Measurements from ENCODE around the gene C10orf95. TPM values are rescaled to one million over a fixed set of nuclear protein-coding genes. Genes with fewer than 3 reads are reported as not detected.
"Not testable (repeated sequence)": the region's sequence is repeated elsewhere in the genome, so short reads cannot be mapped to it uniquely, and the experiment has no call there.

Gene C10orf95, protein sequence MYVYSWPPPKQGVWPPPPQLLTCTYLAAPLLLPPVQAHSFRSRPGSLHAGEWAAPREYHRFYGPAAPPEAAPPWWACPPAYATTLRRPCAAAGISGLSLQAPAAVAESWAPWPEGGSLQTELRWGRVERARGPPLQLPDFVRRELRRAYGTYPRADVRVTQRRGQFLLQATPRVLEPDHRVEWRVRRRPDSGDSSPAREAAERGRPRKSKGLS
- not detected for total RNA-seq (ENCODE audit: insufficient read depth, low replicate concordance)

DNA sequence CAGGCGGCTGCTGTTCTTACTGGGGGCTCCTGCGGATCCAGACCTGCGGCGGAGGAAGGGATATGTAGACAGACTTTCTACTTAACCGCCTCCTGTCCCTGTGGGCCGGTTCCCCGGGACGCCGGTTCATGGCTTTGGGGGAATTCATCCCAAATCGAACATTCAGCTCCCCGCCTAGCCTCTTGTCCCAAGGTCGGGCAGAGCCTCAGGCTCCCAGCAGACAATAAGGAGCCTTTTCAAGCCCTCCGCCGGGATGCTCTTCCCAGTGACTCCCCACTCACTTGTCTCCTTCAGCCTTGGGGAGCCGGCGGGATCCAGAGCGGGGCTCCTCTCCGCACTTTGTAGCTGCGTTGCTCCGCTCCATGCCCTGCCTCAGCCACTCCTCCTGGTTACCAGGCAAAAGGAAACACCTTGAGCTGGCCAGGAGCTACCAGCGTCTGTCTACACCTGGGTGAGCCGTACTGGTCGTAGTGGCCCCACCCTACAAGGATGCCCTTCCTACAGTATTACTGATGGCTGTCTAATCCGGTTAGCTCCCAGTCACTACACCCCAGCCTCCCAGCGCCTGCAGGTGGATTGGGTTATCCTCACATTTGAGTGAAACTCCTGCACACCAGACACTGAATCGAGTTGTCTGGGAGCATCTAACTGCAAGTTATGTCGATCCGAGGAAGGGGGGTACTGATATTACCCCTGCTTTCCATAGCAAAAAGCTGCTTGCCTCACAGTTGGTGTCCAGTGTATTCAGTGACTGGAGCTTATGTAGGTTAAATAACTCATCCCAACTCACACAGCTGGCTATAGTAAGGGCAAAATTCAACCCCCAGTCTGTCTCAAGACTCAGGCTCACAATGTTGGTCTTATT is at the start of gene C10orf95:
C10orf95 (minus strand) TSS at position 439 of the 865 bp plus-strand sequence. CDS start 450 bp downstream, outside the sequence.
- no peak for DNase-seq (ENCODE audit: low spot score)

- DNase-seq (ENCODE audit: low spot score): not testable (repeated sequence)
Observed at GRCh38 chr10:102500686-102501085, 49.3 kb upstream of the C10orf95 start.

DNA sequence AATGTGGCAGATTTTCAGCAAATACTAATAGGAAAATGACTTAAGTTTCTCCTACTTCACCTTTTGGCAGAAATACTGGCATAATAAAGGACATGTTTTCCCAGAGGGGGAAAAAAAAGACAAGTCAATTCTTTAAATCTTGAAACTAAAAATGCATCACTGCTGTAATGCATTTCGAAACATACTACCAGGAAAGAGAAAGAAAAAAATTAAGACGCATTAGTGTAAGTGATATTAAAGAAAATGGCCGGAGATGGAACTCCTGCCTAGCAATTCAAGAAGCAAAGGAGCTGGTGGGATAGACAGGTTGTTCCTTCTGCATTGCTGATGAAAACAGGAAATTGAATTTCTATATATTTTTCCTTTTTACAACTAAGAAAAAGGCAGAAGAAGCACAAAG is 48.0 kb upstream of the C10orf95 start:
- DNase-seq (ENCODE audit: low spot score): no peak

DNA sequence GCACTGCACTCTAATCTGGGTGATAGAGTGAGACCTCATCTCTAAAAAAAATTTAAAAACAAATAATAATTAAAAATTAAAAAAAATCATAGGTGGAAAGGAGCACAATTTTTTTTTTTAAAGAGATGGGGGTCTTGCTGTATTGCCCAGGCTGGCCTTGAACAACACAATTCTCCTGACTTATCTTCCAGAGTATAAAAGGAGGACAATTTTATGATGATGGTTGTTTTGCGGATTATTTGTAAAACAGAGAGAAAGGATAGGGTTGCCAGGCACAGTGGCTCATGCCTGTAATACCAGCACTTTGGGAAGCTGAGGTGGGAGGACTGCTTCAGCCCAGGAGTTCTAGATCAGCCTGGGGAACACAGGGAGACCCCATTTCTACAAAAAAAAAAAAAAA is 46.2 kb upstream of the C10orf95 start:
- no peak for DNase-seq (ENCODE audit: low spot score)

DNA sequence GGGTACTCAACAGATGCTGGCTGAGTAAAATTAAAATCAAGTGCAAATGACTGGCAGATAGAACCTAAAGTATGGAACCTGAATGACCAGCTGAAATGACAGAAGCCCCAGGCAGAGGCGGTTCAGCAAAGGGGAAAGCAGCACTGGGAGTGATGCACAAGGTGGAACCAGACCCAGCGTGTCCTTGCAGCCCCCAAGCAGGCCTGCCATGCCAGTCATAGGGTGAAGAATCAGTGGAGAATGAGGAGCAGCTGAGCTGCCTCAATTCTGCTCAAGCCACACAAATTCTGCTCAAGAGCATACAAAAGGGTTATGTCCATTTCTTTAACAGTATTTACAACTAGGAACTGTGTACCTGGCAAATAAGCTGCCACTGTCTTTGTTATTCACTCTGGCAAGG is 42.4 kb upstream of the C10orf95 start:
- DNase-seq (ENCODE audit: low spot score): no peak

- no peak for DNase-seq (ENCODE audit: low spot score)
Observed at GRCh38 chr10:102492983-102493382, 41.6 kb upstream of the C10orf95 start.

- DNase-seq (ENCODE audit: low spot score): no peak
Observed at GRCh38 chr10:102492344-102492939, 41.1 kb upstream of the C10orf95 start.

GRCh38 chr10:102491136-102491535 is 39.8 kb upstream of the C10orf95 start:
- DNase-seq (ENCODE audit: low spot score): no peak

- DNase-seq (ENCODE audit: low spot score): no peak
Observed at GRCh38 chr10:102485093-102485784, 33.9 kb upstream of the C10orf95 start.

DNA sequence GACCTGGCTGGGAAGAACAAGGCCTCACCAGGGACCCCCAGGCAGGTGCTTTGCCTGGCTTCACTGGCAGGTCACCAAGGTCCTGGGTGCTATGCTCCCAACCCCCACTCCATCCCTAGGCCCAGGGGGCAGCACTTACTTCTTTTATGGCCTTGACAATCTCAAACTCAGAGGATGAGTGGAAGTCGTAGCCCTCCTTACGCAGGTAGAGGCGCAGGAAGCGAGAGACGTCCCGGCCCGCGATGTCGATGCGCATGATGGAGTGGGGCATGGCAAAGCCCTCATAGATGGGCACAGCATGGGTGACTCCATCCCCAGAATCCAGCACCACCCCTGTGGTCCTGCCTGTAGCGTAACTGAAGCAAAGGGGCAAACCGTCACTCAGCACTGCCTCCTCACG is 32.7 kb upstream of the C10orf95 start:
- no peak for DNase-seq (ENCODE audit: low spot score)

DNA sequence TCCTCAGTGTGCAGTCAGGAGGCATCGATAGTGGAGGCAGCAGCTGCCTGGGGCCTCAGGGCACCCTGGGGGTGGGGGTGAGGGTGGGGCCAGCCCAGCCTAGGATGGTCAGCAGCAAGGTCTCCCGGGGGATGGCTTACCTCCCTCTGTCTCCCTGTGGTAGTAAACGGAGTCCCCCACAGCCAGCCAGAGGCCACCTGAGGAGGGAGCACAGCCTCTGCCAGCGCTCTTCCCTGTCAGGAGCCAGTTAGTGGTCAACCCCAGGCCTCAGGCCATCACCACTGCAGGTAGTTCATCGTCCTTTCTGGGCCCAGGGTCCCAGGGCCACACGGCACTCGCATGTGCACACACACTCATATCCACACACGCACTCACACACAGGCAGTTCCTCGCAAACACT is 29.1 kb upstream of the C10orf95 start:
- DNase-seq (ENCODE audit: low spot score): no peak

- DNase-seq (ENCODE audit: low spot score): no peak
Observed at GRCh38 chr10:102479651-102480050, 28.3 kb upstream of the C10orf95 start.

- no peak for DNase-seq (ENCODE audit: low spot score)
Observed at GRCh38 chr10:102476466-102477141, 25.3 kb upstream of the C10orf95 start.

GRCh38 chr10:102475451-102476040 is 24.2 kb upstream of the C10orf95 start:
- DNase-seq (ENCODE audit: low spot score): no peak

DNA sequence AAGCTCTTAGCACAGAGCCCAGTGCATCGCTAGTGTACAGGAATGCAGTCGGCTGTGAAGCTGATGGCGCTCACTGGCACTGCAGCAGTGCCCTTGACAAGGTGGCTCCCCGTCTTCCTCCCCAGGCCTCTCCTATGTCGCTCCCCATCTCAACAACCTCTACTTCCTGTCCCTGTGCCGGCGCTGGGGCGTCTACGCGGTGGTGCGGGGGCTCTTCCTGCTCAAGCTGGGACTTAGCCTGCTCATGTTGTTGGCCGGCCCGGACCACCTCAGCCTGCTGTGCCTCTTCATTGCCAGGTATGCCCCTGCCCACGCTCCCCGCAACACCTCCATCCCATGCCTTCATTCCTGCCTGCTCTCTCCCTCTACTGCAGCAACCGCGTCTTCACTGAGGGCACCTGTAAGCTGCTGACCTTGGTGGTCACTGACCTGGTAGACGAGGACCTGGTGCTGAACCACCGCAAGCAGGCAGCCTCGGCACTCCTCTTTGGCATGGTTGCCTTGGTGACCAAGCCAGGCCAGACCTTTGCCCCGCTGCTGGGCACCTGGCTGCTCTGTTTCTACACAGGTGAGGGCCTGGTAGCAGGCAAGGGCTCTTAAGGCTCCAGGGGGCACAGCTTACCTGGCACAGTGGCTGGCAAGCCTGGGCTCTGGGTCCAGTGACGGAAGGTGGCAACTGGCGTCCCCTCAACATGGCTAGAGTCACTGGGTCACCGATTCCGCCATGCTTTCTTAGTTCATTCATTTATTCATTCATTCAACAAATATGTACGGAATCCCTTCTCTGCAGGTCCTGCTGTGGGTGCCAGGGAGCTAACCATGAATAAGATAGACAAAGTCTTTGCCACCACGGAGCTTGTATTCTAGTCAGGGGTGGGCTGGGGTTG is 22.3 kb upstream of the C10orf95 start:
- no peak for DNase-seq (ENCODE audit: low spot score)

DNA sequence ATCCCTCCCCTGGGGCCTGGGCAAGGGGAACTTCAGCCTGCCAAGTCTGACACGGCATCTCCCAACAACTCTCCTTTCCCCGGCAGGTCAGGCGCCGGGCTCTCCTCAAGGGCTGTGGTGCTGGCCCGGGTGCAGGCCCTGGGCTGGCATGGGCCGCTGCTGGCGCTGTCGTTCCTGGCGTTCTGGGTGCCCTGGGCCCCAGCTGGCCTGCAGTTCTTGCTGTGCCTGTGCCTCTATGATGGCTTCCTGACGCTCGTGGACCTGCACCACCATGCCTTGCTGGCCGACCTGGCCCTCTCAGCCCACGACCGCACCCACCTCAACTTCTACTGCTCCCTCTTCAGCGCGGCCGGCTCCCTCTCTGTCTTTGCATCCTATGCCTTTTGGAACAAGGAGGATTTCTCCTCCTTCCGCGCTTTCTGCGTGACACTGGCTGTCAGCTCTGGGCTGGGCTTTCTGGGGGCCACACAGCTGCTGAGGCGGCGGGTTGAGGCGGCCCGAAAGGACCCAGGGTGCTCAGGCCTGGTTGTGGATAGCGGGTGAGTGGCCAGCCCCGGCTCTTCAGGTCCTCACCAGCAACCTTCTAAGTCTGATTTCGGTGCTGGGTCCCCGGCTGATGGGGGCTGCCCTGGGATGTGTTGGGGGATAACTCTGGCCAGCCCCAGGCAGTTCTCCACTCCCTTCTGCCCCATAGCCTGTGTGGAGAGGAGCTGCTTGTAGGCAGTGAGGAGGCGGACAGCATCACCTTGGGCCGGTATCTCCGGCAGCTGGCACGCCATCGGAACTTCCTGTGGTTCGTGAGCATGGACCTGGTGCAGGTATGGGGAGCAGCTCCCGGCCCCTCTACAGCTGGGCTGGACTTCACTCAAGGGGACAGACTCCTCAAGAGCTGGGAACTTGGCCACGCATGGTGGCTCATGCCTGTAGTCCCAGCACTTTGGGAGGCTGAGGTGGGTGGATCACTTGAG is 19.5 kb upstream of the C10orf95 start:
- DNase-seq (ENCODE audit: low spot score): no peak

DNA sequence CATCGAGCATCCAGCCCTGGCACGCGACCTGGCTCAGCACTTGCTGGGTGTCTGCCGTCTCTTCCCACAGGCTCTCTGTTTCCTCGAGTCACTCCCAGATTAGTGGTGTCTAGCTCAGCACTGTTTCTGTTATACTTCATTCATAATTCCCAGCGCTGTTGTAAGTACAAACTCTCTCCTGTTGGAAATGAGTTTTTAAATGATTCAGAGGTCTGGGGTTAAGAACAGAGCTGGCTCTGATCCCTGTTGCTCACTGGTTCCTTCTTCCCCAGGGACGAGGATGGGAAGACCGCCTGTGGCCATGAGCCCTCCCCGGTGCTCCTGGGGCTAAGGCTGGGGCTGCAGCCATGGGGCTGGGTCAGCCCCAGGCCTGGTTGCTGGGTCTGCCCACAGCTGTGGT is 17.3 kb upstream of the C10orf95 start:
- DNase-seq (ENCODE audit: low spot score): peak; percentile 77

GRCh38 chr10:102467971-102468438 is 16.7 kb upstream of the C10orf95 start:
- no peak for DNase-seq (ENCODE audit: low spot score)

DNA sequence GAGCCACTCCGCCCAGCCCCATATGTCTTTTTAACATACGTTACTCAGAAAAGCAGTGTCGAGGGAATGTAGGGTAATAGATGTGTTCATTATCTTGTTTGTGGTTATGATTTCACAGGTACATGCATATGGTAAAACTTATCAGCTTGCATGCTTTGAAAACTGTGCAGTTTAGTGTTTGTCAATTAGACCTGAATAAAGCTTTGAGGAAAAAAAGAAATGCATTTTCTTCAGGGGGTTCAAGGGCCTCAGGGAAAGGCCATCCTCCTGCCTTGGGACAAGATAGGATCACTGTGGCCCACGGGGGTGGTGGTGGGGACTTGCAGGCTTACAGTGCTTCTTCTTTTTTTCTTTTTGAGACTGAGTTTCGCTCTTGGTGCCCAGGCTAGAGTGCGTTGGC is 16.0 kb upstream of the C10orf95 start:
- DNase-seq (ENCODE audit: low spot score): no peak

Data from umbilical cord (tissue), 2 donors.